HG02759 (cell line): Measurements from ENCODE around the gene LMBRD2.

ENCODE experiments used
- ATAC-seq: cut with Tn5 transposase; IDR thresholded peaks from one replicate; pipeline ENCODE4 v1.9.1; 2021; ENCODE audit warnings: mild to moderate bottlenecking, moderate library complexity; ENCODE audit not compliant: unreplicated experiment

LMBRD2 gene

DNA sequence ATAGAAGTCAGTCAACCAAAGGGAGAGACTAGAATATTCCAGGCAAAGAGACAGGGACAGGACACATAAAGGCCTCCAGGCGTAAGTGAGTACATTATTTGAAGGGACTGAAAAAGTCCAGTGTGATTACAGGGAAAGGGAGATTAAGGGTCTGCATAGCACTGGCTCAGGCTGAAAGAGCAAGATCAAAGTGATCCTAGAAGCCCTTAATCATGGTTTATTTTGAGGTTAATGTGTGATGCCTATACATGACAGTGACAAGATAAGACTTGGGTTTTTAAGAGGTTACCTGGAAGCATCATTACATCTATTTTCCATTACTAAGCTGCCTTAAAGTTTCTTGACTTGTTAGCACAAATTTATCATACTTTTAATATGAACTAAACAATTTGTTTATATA is 25.8 kb downstream of the LMBRD2 start:
- ATAC-seq, result no peak

DNA sequence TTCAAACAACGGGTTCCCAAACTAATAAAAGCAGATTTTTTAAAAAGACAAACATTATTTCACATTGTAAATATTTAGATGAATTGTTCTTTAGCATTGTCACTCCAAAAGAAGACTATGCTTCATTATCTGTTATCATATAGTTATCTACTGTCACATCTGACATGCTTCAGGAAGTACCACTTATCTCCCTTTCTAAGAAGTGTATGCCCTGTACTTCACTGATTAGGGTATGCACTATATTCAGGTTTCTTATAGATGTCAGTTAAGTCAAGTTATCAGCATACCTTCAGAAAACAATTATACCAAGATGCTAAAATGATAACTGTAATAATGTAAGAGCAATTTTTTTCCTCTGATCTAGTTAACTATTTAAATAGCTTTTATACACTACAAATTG is 40.4 kb downstream of the LMBRD2 start:
- ATAC-seq, result no peak

- no peak for ATAC-seq
These were observed 42.8 kb downstream of the LMBRD2 start for GRCh38 chr5:36108758-36109460.

- no peak for ATAC-seq
These were observed 45.9 kb downstream of the LMBRD2 start for GRCh38 chr5:36105819-36106218.

DNA sequence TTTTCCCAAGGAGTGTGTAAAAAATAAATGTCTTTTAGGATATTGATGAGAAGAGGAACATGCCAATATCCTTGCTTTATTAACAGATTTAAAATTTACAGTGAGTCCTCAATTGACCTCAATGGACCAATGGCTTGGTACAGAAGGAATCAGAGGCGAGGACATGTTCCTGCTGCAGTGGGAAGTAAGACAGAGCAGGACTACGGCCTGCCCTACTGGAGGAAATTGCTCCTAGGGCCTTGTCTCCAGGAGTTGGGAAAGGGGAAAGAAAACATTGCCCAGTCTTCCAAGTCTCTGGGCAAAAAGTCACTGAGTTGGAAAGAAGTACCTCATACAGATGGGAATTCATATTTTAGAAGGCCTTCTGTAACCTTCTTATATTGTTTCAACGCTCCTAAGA is 51.9 kb downstream of the LMBRD2 start:
- ATAC-seq, result no peak

DNA sequence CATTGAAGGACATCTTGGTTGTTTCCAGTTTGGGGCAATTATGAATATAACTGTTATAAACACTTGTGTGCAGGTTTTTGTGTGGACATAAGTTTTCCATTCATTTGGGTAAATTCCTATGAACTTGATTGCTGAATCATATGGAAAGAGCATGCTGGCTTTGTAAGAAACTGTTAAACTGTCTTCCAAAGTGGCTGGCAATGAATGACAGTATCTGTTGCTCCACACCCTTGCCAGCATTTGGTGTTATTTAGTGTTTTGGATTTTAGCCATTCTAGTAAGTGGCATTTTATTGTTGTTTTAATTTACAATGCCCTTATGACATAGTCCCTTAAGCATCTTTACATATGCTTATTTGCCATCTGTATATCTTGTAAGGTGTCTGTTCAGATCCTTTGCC is 55.2 kb downstream of the LMBRD2 start:
- no peak for ATAC-seq

GRCh38 chr5:36089989-36090388 is 61.7 kb downstream of the LMBRD2 start:
- ATAC-seq, result peak; percentile 78

DNA sequence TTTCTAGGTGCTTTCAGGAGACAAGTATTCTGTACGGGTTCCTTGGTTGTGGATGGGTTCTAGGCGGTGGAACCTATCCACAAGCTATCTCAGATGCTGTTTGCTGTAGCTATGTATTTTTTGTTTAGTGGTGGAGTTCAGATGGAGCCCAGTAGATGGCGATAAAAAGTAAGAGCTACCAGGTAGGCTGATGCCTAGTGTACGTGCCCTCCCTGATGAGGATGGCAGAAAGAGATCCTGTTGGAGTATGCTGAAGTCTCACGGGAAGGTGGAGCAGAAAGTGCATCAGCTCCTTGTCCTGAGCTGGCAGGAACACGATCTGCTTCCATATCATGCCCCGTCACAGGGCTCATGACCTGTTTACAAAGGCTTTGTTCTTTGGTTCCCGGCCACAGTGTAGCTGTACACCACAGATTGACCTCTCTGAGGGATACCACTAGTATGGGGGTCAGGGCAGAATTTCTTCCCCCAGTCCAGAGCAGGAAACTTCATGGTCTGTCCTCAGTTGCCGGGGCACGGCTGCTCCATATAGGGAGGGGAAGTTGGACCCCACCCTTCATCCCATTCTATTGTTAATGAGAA is 72.4 kb downstream of the LMBRD2 start:
- peak; percentile 93 for ATAC-seq

DNA sequence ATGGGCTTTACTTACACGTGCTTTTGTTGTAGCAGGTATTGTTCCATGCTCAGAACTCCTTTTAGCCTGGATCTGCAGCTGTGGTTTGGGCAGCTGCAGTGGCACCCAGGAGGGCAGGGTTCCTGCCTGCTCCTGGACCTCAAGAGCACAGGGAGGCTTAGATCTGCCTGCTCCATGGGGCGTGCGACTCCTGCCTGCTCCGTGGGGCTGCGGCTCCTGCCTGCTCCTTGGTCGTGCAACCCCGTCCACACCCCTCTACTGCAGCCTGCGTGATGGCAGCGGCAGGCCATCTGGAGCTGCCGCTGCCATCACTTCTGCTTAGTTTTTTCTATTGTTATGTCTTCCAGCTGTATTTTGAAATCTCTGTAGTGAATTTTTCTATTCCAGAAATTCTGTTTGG is 73.3 kb downstream of the LMBRD2 start:
- ATAC-seq, result no peak

DNA sequence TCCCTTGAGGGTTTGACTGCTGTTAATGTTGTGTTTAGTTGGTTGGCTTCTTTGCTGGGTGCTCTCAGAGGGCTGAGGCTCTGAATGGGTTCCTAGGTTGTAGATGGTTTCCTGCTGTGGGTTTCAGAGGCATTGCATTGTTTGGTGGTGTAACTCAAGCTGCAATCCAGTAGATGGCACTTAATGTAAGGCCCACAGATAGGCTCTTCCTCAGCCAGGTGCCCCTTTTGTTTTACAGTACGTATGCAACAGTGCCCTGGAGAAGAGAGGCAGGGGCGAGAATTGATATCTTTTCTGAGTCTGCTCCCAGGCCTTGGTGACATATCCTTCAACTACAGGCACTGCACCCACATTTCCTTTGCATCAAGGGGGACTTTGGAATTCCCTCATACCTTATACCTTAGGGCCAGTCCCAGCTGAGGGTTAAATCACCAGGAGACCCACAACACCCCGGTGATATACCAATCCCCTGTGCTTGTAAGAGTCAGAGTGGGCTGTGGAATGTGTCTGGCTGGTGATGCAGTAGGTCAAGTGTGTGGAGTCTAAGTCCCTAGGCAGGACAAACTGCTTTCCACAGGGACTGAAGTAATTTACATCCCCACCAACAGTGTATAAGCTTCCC is 78.0 kb downstream of the LMBRD2 start:
- peak; percentile 78 for ATAC-seq

- peak; percentile 75 for ATAC-seq
These were observed 80.8 kb downstream of the LMBRD2 start for GRCh38 chr5:36070687-36071571.

DNA sequence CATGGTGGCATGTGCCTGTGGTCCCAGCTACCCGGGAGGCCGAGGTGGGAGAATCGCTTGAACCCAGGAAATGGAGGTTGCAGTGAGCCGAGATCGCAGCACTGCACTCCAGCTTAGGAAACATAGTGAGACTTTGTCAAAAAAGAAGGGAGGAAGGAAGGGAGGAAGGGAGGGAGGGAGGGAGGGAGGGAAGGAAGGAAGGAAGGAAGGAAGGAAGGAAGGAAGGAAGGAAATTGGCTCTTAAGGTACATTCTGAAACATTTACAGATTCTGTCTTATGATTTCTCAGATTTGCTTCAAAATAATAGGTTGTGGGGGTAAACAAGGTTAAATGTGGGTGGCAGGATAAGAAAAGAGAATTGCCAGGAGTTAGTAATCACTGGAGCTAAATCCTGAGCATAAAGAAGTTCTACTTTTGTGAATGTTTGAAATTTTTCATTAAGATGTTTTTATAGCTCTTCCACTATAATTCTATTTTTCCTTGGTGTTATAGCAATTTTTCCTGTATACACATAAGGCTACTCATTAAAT is 82.9 kb downstream of the LMBRD2 start:
- ATAC-seq, result no peak

GRCh38 chr5:36066540-36067210 is 85.0 kb downstream of the LMBRD2 start, which contains the start of gene UGT3A2:
UGT3A2 (minus strand) TSS chr5:36066882; CDS start chr5:36066789, 93 bp downstream.
- ATAC-seq, result no peak

DNA sequence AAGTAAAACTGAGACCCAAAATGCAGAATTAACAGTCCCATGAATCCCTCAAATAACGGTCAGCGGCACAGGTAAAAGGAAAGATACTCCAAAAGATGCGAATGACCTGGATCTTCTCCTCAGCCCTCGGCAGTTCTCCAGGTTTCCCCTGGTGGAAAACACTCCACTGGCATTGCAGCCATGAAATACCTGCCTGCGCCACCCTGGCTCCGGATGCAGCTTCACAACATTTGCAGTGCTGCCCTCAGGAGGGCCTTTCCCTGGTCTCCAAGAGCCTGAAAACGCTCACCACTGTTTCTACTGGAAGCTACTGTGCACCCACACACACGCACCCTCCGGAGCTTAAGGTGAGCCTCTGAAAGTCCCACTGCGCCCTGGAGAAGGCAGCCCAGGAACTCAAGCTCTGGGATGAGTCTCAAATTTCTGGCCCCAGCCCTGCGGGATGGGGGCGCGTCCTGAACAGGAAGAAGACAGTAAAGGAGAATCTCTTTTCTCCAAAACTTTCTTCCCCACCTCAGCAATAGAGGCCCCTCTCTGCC is 85.6 kb downstream of the LMBRD2 start:
- ATAC-seq, result no peak

- no peak for ATAC-seq
These were observed 91.2 kb downstream of the LMBRD2 start for GRCh38 chr5:36060420-36060887.

- ATAC-seq, result no peak
These were observed 91.9 kb downstream of the LMBRD2 start for GRCh38 chr5:36059571-36060419.

DNA sequence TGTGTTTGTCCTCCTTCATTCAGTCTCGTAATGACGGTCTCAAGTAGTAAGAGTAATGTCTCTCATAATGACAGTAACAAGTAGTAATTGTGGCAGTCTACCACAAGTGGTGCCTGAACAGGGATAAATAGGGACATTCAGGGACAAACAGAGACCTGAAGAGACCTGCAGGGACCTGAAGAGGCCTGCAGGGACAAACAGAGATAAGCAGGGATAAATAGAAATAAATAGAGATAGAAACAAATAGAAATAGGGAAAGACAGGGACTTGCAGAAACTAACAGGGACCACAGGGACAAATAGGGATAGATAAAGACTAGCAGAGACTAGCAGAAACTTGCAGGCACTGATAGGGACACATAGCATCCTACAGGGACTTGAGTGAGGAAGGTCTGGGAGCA is 92.9 kb downstream of the LMBRD2 start:
- ATAC-seq, result no peak

DNA sequence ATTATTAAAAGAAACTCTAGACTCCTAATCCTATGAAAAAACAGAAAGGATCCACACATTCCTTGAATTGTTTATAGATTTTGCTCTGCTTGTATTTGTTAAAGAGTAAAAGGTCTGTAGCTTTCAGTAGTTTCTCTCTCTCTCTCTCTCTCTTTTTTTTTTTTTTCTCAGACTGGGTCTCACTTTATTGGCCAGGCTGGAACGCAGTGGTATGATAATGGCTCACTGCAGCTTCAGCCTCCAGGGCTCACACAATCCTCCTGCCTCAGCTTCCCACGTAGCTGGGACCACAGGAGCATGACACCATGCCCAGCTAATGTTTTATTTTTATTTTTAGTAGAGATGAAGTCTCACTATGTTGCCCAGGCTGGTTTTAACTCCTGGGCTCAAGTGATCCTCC is 94.3 kb downstream of the LMBRD2 start:
- no peak for ATAC-seq

GRCh38 chr5:36056422-36056821 is 95.3 kb downstream of the LMBRD2 start:
- no peak for ATAC-seq
